NCI-H774 (cell line): ENCODE data around the gene CDHR2.

ENCODE experiments used
- DNase-seq: peaks from one replicate; lab custom pipeline; 2025; lab: John Stamatoyannopoulos, UW

CDHR2 gene

DNA sequence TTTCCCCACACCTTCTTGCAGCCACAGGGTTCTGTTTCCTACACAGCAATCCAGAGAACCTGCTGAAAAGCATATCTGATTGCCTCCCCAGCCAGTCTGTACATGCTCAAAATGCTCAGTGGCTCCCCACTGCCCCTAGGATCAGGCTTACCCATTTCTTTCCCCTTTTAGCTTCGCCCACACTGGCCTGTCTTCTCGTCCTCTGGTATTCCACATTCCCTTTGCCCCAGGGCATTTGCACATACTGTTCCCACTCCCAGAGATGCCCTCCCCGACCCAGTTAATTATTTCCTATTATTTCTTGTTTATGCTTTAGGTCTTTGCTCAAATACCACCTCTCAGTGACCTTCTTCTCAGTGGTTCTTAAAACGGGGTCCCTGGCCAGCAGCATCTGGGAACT is 91.5 kb downstream of the CDHR2 start:
- DNase-seq, result no peak

DNA sequence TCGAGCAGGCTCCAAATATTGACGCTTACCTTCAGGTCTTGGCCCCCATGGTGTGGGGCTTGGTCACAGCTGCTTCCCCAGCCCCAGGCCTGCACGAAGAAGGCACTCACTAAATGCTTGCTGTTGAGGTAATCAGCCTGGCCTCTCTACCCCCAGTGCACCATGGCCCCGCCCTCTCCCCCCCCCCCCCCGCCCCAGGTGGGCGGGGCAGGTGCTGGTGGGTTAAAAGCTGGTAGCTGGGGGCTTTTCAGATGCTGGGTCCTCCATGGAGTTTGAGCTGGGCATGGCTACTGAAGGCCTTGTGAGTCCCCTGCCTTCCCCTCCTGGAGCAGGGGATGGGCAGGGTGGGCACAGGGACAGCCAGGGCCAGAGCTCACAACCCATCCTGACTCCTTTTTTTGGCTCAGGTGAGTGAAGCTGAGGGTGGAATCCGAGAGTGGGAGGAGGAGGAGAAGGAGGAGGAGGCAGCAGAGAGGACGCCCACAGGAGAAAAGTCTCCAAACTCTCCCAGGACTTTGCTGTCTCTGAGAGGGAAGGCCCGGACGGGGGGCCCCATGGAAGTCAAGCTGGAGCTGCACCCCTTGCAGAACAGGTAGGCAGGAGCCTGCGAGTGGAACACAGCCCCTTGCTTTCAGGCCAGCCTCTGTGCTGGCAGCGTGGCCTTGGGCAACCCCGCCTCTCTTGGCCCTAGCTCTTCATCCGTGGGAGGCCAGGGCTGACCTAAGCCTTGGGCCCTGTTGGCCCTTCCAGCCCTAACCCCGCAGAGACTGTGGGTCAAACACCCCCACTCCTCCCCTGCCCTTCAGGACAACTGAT is 93.7 kb downstream of the CDHR2 start:
- no peak for DNase-seq

GRCh38 chr5:176643491-176644219 is 94.5 kb downstream of the CDHR2 start:
- DNase-seq, result no peak

DNA sequence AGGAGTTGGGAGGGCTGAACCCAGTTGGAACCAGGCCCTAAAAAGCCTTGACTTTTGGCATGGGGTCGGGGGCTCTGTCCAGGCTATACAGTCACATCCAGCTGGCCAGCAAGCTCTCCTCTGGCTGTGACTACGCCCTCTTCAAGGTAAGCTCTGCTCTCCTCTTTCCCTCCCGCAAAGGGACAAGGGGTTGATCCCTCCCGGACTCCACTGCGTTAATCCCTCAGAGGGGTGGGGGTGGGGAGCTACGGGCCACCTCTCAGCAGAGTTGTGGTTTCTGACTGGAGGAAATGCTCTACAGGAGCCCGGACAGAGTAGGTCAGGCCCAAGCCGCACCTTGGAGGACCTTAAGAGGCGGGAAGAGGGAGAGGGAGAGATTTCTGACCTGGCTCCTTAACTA is 95.2 kb downstream of the CDHR2 start:
- no peak for DNase-seq

GRCh38 chr5:176644878-176645670 is 95.9 kb downstream of the CDHR2 start:
- DNase-seq, result no peak
